ENCODE results near the gene FAXDC2.
"Not testable (repeated sequence)": the region's sequence is repeated elsewhere in the genome, so short reads cannot be mapped to it uniquely, and the experiment has no call there.

The FAXDC2 gene

GRCh38 chr5:154857530-154858296, 7.3 kb upstream of the FAXDC2 start:
- Histone ChIP-seq H2AFZ (ENCODE audit: low read depth, low read length) (peak overlapping the region; percentile 14), H3K9me3 (ENCODE audit: low read length) (no peaks in the 10 kb centered on the region), H3K27me3 (ENCODE audit: insufficient read depth, low read length) (no peaks in the 10 kb centered on the region), H3K4me1 (ENCODE audit: insufficient read depth, low read length) (peaks cover 21% of the 10 kb centered on the region), H3K4me3 (ENCODE audit: low read length) (peak overlapping the region; percentile 94), H3K36me3 (ENCODE audit: insufficient read depth, low read length) (peaks cover 2% of the 10 kb centered on the region)

GRCh38 chr5:154851351-154851750, 948 bp upstream of the FAXDC2 start:
- no peaks in the 10 kb centered on the region for H3K36me3 ChIP-seq (ENCODE audit: insufficient read depth, low read length)
- no peaks in the 10 kb centered on the region for H3K27me3 ChIP-seq (ENCODE audit: insufficient read depth, low read length)
- H3K4me3 ChIP-seq (ENCODE audit: low read length): peak overlapping the region; percentile 45
- peaks cover 14% of the 10 kb centered on the region for H3K4me1 ChIP-seq (ENCODE audit: insufficient read depth, low read length)
- H3K9me3 ChIP-seq (ENCODE audit: low read length): no peaks in the 10 kb centered on the region
- peak overlapping the region; percentile 59 for H2AFZ ChIP-seq (ENCODE audit: low read depth, low read length)

DNA sequence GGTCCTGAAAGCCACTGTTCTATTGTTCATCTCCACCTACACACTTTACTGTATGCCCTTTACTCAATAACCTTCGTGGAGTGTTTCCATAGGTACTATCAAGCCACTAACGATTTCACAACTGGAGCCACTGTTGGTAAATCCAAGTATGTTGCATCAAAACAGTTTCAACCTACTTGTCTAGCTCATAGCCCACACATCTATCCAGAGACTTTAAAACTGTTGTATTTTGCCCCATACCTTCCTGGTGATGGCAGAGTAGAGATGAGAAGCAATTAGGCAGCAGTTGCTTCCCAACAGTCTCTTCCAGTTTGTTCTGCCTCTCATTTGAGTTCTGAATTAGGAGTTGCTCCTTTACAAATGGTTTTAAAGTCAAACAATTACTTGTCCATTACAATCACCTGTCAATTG, 607 bp downstream of the FAXDC2 start:
- no peak overlapping the region for H2AFZ ChIP-seq (ENCODE audit: low read depth, low read length)
- H3K36me3 ChIP-seq (ENCODE audit: insufficient read depth, low read length): no peaks in the 10 kb centered on the region
- no peaks in the 10 kb centered on the region for H3K9me3 ChIP-seq (ENCODE audit: low read length)
- peak overlapping the region; percentile 45 for H3K4me3 ChIP-seq (ENCODE audit: low read length)
- H3K4me1 ChIP-seq (ENCODE audit: insufficient read depth, low read length): peaks cover 14% of the 10 kb centered on the region
- no peaks in the 10 kb centered on the region for H3K27me3 ChIP-seq (ENCODE audit: insufficient read depth, low read length)

DNA sequence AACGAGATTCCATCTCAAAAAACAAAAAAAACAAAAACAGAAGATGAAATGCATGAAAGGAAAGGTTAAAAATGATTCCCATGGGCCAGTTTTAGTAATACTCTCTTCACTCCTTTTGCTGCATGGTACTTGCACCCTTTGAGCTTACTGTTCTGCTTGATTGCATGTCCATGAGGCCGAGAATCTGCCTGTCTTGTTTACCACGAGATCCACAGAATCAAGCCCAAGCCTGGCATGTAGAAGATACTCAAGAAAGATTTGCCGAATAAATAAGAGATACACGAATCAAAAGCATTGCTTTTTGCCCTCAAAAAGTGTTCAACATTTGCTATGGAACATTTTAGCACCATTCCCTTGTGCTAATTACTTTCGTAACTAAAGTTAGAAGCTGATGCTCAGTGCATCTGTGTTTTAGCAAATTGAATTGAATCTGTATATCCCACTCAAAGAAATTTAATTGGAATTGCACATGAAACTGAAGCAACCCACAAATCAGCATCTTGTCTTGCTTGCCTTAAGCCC, 1.1 kb downstream of the FAXDC2 start:
- no peaks in the 10 kb centered on the region for H3K27me3 ChIP-seq (ENCODE audit: insufficient read depth, low read length)
- H3K4me1 ChIP-seq (ENCODE audit: insufficient read depth, low read length): peaks cover 14% of the 10 kb centered on the region
- H2AFZ ChIP-seq (ENCODE audit: low read depth, low read length): no peak overlapping the region
- H3K4me3 ChIP-seq (ENCODE audit: low read length): peak overlapping the region; percentile 45
- no peaks in the 10 kb centered on the region for H3K9me3 ChIP-seq (ENCODE audit: low read length)
- H3K36me3 ChIP-seq (ENCODE audit: insufficient read depth, low read length): no peaks in the 10 kb centered on the region

DNA sequence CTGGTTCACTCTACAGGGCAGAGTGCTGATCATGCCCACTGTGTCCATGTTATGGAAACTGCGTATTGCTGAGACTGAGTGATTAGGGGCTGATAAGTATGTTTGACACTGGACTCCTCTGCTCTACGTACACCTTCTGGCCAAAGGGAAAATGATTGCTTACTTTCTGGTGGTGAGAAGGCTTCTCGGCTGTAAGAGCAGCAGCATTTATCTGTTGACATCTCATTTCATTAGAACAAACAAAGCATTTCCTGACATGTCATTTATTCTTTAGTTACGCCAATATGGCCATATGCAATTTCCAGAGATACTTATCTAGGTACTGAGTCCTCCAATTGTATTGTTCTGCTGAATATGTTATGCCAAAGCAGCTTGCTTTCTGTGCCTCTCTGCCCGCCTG, 5.6 kb downstream of the FAXDC2 start:
- Histone ChIP-seq H2AFZ (ENCODE audit: low read depth, low read length) (no peak overlapping the region), H3K4me3 (ENCODE audit: low read length) (no peak overlapping the region), H3K9me3 (ENCODE audit: low read length) (no peaks in the 10 kb centered on the region), H3K4me1 (ENCODE audit: insufficient read depth, low read length) (no peaks in the 10 kb centered on the region), H3K36me3 (ENCODE audit: insufficient read depth, low read length) (no peaks in the 10 kb centered on the region), H3K27me3 (ENCODE audit: insufficient read depth, low read length) (no peaks in the 10 kb centered on the region)

DNA sequence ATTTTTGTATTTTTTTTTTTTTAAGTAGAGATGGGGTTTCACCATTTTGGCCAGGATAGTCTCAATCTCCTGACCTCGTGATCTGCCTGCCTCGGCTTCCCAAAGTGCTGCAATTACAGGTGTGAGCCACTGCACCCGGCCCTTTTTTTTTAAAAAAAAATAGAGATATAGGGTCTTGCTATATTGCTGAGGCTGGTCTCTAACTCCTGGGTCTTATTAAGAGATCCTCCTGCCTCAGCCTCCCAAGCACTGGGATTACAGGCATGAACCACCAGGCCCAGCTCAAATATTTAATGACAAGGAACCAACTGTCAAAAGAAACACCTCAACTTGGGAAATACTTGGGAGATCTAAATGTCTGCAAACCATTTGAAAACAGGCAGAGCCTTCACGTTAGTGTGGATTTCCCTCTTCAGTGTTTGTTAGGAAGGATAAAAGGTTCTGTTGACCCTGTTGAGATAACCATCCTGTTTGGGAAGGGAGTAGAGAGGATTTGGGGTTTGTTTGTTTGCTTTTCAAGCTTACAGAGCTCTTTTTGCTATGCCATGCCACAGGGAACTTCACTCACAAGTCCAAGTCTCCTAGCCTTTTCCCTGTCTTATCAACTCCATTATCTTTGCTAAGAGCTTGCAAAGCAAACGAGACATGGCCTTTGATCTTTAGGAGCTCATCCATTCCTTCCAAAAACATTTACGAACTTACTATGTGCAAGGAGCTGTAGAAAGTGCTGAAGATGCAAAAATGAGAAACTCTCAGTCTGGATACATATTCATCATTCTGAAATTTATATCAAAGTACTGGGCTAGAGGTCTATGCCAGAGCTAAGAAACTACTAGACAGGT, 7.5 kb downstream of the FAXDC2 start:
- no peaks in the 10 kb centered on the region for H3K4me1 ChIP-seq (ENCODE audit: insufficient read depth, low read length)
- H2AFZ ChIP-seq (ENCODE audit: low read depth, low read length): no peak overlapping the region
- H3K36me3 ChIP-seq (ENCODE audit: insufficient read depth, low read length): no peaks in the 10 kb centered on the region
- no peaks in the 10 kb centered on the region for H3K9me3 ChIP-seq (ENCODE audit: low read length)
- H3K4me3 ChIP-seq (ENCODE audit: low read length): no peak overlapping the region
- H3K27me3 ChIP-seq (ENCODE audit: insufficient read depth, low read length): no peaks in the 10 kb centered on the region

GRCh38 chr5:154841273-154841661, 9.1 kb downstream of the FAXDC2 start:
- H2AFZ ChIP-seq (ENCODE audit: low read depth, low read length): no peak overlapping the region

DNA sequence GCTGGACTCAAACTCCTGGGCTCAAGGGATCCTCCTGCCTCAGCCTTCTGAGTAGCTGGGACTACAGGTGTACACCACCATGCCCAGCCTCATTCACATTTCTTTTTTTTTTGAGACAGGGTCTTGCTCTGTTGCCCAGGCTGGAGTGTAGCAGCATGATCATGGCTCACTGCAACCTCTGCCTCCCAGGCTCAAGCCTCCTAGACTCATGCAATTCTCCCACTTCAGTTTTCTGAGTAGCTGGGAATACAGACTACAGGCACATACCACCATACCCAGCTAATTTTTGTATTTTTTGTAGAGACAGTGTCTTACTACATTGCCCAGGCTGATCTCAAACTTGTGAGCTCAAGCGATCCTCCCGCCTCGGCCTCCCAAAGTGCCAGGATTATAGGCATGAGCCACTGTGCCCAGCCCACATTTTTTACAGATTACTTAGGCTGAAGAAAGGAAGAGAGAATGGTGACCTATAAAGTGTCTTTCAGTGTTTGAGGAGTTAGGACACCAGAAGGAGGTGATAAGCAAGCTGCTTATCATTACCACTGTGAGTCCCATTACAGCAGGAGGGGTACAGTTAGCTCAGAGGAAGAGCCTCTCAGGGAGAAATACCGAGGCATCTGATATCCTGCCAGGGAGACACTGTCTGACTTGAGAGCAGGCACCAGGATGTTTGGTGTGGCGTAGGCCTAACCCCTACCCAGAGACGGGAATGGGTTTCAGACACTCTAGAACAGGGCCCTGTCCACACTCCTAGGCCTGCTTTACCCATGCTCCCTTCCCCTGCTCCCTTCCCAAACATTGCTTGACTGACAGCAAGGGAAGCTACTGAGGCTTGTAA, 9.7 kb downstream of the FAXDC2 start:
- Histone ChIP-seq H2AFZ (ENCODE audit: low read depth, low read length) (no peak overlapping the region), H3K4me3 (ENCODE audit: low read length) (no peak overlapping the region), H3K36me3 (ENCODE audit: insufficient read depth, low read length) (no peaks in the 10 kb centered on the region), H3K9me3 (ENCODE audit: low read length) (no peaks in the 10 kb centered on the region), H3K4me1 (ENCODE audit: insufficient read depth, low read length) (no peaks in the 10 kb centered on the region), H3K27me3 (ENCODE audit: insufficient read depth, low read length) (no peaks in the 10 kb centered on the region)

More at GRCh38 chr5:154841273-154841661, 9.1 kb downstream of the FAXDC2 start:
- Histone ChIP-seq H3K27me3 (ENCODE audit: insufficient read depth, low read length) (no peaks in the 10 kb centered on the region), H3K9me3 (ENCODE audit: low read length) (no peaks in the 10 kb centered on the region), H3K36me3 (ENCODE audit: insufficient read depth, low read length) (no peaks in the 10 kb centered on the region), H3K4me1 (ENCODE audit: insufficient read depth, low read length) (no peaks in the 10 kb centered on the region), H3K4me3 (ENCODE audit: low read length) (no peak overlapping the region)

DNA sequence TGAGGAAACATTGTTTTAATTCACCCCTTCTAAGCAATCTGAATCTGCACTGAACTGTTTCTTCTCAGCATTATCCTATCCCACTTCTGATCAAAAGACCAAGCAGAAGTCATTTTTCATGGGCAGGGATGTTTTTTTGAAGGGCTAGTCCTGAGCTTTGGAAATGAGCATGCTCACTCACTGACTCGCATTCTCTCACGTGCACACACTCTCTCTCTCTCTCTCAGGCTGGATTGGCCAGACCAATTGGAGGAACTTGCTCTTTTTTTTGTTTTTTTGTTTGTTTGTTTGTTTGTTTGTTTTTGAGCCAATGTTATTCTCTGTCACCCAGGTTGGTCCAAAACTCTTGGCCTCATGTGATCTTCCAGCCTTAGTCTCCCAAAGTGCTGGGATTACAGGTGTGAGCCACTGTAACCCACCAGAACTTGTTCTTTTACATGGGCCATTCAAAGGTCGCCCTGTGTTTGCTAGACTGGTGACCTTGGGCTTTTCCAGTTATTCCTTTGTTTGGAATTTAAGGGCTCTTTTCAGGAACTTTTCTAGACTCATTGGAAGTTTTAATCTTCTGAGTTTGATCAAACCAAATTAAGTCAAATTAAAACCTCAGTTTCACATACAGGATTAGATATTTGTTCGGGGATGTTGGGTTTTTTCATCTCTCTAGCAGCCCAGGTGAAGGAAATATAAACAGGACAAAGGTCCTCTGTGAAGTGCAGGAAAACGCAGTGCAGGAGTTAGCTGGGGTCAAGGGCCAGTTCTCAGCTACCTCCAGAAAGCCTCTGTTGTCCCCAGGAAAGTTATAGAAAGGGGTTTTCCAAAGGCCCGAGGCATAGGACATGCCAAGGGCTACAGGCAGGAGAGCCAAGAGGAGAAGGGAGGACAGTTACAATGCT, 13.1 kb downstream of the FAXDC2 start:
- no peaks in the 10 kb centered on the region for H3K27me3 ChIP-seq (ENCODE audit: insufficient read depth, low read length)
- H3K4me1 ChIP-seq (ENCODE audit: insufficient read depth, low read length): no peaks in the 10 kb centered on the region
- H2AFZ ChIP-seq (ENCODE audit: low read depth, low read length): no peak overlapping the region
- H3K9me3 ChIP-seq (ENCODE audit: low read length): no peaks in the 10 kb centered on the region
- no peak overlapping the region for H3K4me3 ChIP-seq (ENCODE audit: low read length)
- no peaks in the 10 kb centered on the region for H3K36me3 ChIP-seq (ENCODE audit: insufficient read depth, low read length)

DNA sequence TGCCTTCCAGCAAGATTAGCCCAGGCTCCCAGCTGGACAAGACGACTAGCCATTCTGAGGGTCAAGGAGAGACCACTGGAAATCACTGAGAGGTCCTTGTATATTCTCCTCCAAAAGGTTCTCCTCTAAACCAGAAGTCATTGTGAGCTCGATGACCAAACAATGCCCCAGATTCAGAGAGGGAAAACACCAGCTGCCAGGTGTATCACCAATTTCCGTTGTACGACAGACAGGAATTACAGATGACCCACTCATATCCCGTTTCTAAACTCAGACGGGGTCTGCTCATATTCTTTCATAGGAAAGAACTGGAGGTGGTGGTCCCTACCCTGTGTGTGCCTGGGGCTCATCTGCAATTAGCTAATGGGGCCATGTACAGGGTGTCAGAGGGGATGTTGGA, 14.2 kb downstream of the FAXDC2 start:
- Histone ChIP-seq H3K27me3 (ENCODE audit: insufficient read depth, low read length) (no peaks in the 10 kb centered on the region), H3K36me3 (ENCODE audit: insufficient read depth, low read length) (peaks cover 3% of the 10 kb centered on the region), H2AFZ (ENCODE audit: low read depth, low read length) (no peak overlapping the region), H3K4me1 (ENCODE audit: insufficient read depth, low read length) (no peaks in the 10 kb centered on the region), H3K9me3 (ENCODE audit: low read length) (no peaks in the 10 kb centered on the region), H3K4me3 (ENCODE audit: low read length) (no peak overlapping the region)

DNA sequence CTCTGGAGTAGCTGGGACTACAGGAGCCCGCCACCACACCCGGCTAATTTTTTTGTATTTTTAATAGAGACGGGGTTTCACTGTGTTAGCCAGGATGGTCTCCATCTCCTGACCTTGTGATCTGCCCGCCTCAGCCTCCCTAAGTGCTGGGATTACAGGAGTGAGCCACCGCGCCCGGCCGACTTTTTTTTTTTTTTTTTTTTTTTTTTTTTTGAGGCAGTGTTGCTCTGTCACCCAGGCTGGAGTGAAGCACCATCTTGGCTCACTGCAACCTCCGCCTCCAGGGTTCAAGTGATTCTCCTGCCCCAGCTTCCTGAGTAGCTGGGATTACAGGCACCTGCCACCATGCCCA, 14.7 kb downstream of the FAXDC2 start:
- not testable (repeated sequence) for H3K9me3 ChIP-seq (ENCODE audit: low read length); H3K36me3 ChIP-seq (ENCODE audit: insufficient read depth, low read length); H2AFZ ChIP-seq (ENCODE audit: low read depth, low read length); H3K4me3 ChIP-seq (ENCODE audit: low read length); H3K4me1 ChIP-seq (ENCODE audit: insufficient read depth, low read length); H3K27me3 ChIP-seq (ENCODE audit: insufficient read depth, low read length)

DNA sequence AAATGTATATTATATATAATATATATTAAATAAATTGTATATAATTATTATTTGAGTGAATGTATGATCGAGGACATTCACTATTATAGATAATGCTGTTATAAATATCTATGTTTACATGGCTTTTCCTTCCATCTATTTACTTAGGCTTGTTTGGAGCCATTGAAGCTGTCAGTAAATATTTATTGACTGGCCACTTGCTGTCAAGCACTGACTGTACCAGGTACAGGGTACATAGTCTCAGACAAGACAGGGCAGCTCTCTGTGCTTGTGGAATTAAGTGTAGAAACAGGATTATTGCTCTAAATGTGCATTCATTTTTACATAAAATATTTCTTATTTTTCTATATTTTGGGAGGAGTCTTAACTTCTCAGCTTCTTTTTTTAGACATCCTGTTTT, 16.4 kb downstream of the FAXDC2 start:
- H3K4me3 ChIP-seq (ENCODE audit: low read length): no peak overlapping the region

More for the DNA sequence above, 16.4 kb downstream of the FAXDC2 start:
- H3K4me1 ChIP-seq (ENCODE audit: insufficient read depth, low read length): no peaks in the 10 kb centered on the region
- H2AFZ ChIP-seq (ENCODE audit: low read depth, low read length): no peak overlapping the region
- H3K9me3 ChIP-seq (ENCODE audit: low read length): no peaks in the 10 kb centered on the region
- peaks cover 20% of the 10 kb centered on the region for H3K36me3 ChIP-seq (ENCODE audit: insufficient read depth, low read length)
- no peaks in the 10 kb centered on the region for H3K27me3 ChIP-seq (ENCODE audit: insufficient read depth, low read length)
